HEK293 (cell line): ENCODE results near the gene FCER2.

Experiments
- MZF1 ChIP-seq: fragments of 450-650 bp; formaldehyde crosslinking; IDR thresholded peaks from 2 replicates; pipeline ENCODE4 v1.5.1; 2017; ENCODE audit warnings: missing biosample characterization, missing genetic modification characterization, borderline replicate concordance
- SALL2 ChIP-seq: fragments of 450-650 bp; formaldehyde crosslinking; IDR thresholded peaks from 2 replicates; pipeline ENCODE4 v1.5.0; 2017; ENCODE audit warnings: missing biosample characterization, mild to moderate bottlenecking, missing genetic modification characterization, borderline replicate concordance
- SCRT1 ChIP-seq: fragments of 450-650 bp; formaldehyde crosslinking; IDR thresholded peaks from 2 replicates; pipeline ENCODE4 v1.5.1; 2016; ENCODE audit warnings: missing biosample characterization, missing genetic modification characterization, borderline replicate concordance
- SP7 ChIP-seq: fragments of 450-650 bp; formaldehyde crosslinking; IDR thresholded peaks from 2 replicates; pipeline ENCODE4 v1.5.1; 2016; ENCODE audit warnings: missing biosample characterization, missing genetic modification characterization
- TCF7L2 ChIP-seq: IDR thresholded peaks from 2 replicates; pipeline ENCODE4 v1.6.1; 2011; ENCODE audit warnings: low read depth, mild to moderate bottlenecking, inconsistent platforms, low read length, moderate library complexity, borderline replicate concordance
- TRIM28 ChIP-seq: IDR thresholded peaks from 2 replicates; pipeline ENCODE4 v1.6.1; 2011; ENCODE audit warnings: low read length, control low read depth, borderline replicate concordance
- ZBTB17 ChIP-seq: fragments of 450-650 bp; formaldehyde crosslinking; IDR thresholded peaks from 2 replicates; pipeline ENCODE4 v1.5.1; 2016; ENCODE audit warnings: missing biosample characterization, missing genetic modification characterization
- ZBTB8A ChIP-seq: fragments of 450-650 bp; formaldehyde crosslinking; IDR thresholded peaks from 2 replicates; pipeline ENCODE4 v1.5.1; 2016; ENCODE audit warnings: missing biosample characterization, missing genetic modification characterization
- ZEB2 ChIP-seq: fragments of 450-650 bp; formaldehyde crosslinking; IDR thresholded peaks from 2 replicates; pipeline ENCODE4 v1.5.1; 2016; ENCODE audit warnings: missing biosample characterization, missing genetic modification characterization
- ZFHX2 ChIP-seq: fragments of 450-650 bp; formaldehyde crosslinking; conservative IDR thresholded peaks from 2 replicates; pipeline ENCODE4 v1.5.1; 2016; ENCODE audit warnings: missing biosample characterization, missing genetic modification characterization
- ZNF157 ChIP-seq: fragments of 450-650 bp; formaldehyde crosslinking; IDR thresholded peaks from 2 replicates; pipeline ENCODE4 v1.5.1; 2016; ENCODE audit warnings: missing biosample characterization, missing genetic modification characterization
- ZNF175 ChIP-seq: fragments of 450-650 bp; formaldehyde crosslinking; IDR thresholded peaks from 2 replicates; pipeline ENCODE4 v1.5.1; 2016; ENCODE audit warnings: missing biosample characterization, missing genetic modification characterization
- ZNF223 ChIP-seq: fragments of 450-650 bp; formaldehyde crosslinking; IDR thresholded peaks from 2 replicates; pipeline ENCODE4 v1.5.1; 2016; ENCODE audit warnings: missing biosample characterization, missing genetic modification characterization
- ZNF292 ChIP-seq: fragments of 450-650 bp; formaldehyde crosslinking; IDR thresholded peaks from 2 replicates; pipeline ENCODE4 v1.5.1; 2016; ENCODE audit warnings: low read depth, missing biosample characterization, missing genetic modification characterization, borderline replicate concordance
- ZNF311 ChIP-seq: fragments of 450-650 bp; formaldehyde crosslinking; IDR thresholded peaks from 2 replicates; pipeline ENCODE4 v1.5.1; 2017; ENCODE audit warnings: missing biosample characterization, missing genetic modification characterization, borderline replicate concordance
- ZNF366 ChIP-seq: fragments of 450-650 bp; formaldehyde crosslinking; conservative IDR thresholded peaks from 2 replicates; pipeline ENCODE4 v1.5.1; 2016; ENCODE audit warnings: missing biosample characterization, missing genetic modification characterization
- ZNF404 ChIP-seq: fragments of 450-650 bp; formaldehyde crosslinking; IDR thresholded peaks from 2 replicates; pipeline ENCODE4 v1.5.1; 2017; ENCODE audit warnings: missing biosample characterization, missing genetic modification characterization
- ZNF416 ChIP-seq: fragments of 450-650 bp; formaldehyde crosslinking; IDR thresholded peaks from 2 replicates; pipeline ENCODE4 v1.5.1; 2016; ENCODE audit warnings: missing biosample characterization, missing genetic modification characterization
- ZNF426 ChIP-seq: fragments of 450-650 bp; formaldehyde crosslinking; IDR thresholded peaks from 2 replicates; pipeline ENCODE4 v1.5.1; 2017; ENCODE audit warnings: missing biosample characterization, missing genetic modification characterization, mild to moderate bottlenecking, inconsistent platforms, moderate library complexity
- ZNF473 ChIP-seq: fragments of 450-650 bp; formaldehyde crosslinking; IDR thresholded peaks from 2 replicates; pipeline ENCODE4 v1.5.1; 2017; ENCODE audit warnings: missing biosample characterization, missing genetic modification characterization
- ZNF560 ChIP-seq: fragments of 450-650 bp; formaldehyde crosslinking; IDR thresholded peaks from 2 replicates; pipeline ENCODE4 v1.5.1; 2017; ENCODE audit warnings: missing biosample characterization, missing genetic modification characterization, borderline replicate concordance
- ZNF837 ChIP-seq: fragments of 450-650 bp; formaldehyde crosslinking; IDR thresholded peaks from 2 replicates; pipeline ENCODE4 v1.5.1; 2016; ENCODE audit warnings: missing biosample characterization, missing genetic modification characterization
- ZNF843 ChIP-seq: fragments of 450-650 bp; formaldehyde crosslinking; IDR thresholded peaks from 2 replicates; pipeline ENCODE4 v1.5.1; 2016; ENCODE audit warnings: missing biosample characterization, missing genetic modification characterization
- ZXDB ChIP-seq: fragments of 450-650 bp; formaldehyde crosslinking; IDR thresholded peaks from 2 replicates; pipeline ENCODE4 v1.5.1; 2016; ENCODE audit warnings: missing biosample characterization, missing genetic modification characterization
- TF ChIP-seq, protein P1 (sequence below): fragments of 450-650 bp; formaldehyde crosslinking; IDR thresholded peaks from 2 replicates; pipeline ENCODE4 v1.5.1; 2016; ENCODE audit warnings: missing biosample characterization, missing genetic modification characterization
- TF ChIP-seq, protein P2 (sequence below): fragments of 450-650 bp; formaldehyde crosslinking; IDR thresholded peaks from 2 replicates; pipeline ENCODE4 v1.5.1; 2016; ENCODE audit warnings: missing biosample characterization, missing genetic modification characterization, borderline replicate concordance
- TF ChIP-seq, protein P3 (sequence below): fragments of 450-650 bp; formaldehyde crosslinking; IDR thresholded peaks from 2 replicates; pipeline ENCODE4 v1.5.1; 2016; ENCODE audit warnings: missing biosample characterization, missing genetic modification characterization
- TF ChIP-seq, protein P4 (sequence below): fragments of 450-650 bp; formaldehyde crosslinking; IDR thresholded peaks from 2 replicates; pipeline ENCODE4 v1.5.1; 2016; ENCODE audit warnings: missing biosample characterization, missing genetic modification characterization, low read depth
- TF ChIP-seq, protein P5 (sequence below): sonication (generic); formaldehyde crosslinking; IDR thresholded peaks from 2 replicates; pipeline ENCODE4 v1.8.1; 2022; ENCODE audit warnings: mild to moderate bottlenecking, moderate library complexity, missing genetic modification reagents
- TF ChIP-seq, protein P6 (sequence below): fragments of 450-650 bp; formaldehyde crosslinking; IDR thresholded peaks from 2 replicates; pipeline ENCODE4 v1.5.1; 2016; ENCODE audit warnings: missing biosample characterization, missing genetic modification characterization

Gene FCER2

DNA sequence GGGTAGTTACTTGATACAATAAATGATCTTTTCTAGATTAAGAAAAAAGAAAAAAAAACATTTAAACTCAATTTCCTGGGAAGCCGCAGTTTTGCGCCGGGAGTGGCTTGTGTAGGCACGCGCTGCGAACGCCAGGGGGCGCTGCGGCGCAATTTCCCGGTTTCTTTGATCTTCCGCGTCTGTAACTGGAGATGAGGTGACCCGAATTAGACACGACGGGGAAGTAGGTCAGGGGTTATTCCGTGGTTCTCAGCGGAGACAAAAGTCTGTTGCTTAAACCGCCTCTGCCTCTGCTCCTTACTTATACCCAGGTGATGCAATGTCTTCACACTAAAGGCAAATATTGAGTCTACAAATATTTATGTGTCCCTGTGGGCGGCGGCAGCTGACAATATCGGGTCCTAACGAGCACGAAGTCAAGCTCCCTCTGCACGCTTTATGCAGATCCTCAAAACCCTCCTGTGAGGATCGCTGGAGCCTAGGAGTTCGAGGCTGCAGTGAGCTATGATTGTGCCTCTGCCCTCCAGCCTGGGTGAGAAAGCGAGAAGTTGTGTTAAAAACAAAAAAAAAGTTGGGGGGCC, 49.8 kb downstream of the FCER2 start (continued):
- TF ChIP-seq, protein P1, sequence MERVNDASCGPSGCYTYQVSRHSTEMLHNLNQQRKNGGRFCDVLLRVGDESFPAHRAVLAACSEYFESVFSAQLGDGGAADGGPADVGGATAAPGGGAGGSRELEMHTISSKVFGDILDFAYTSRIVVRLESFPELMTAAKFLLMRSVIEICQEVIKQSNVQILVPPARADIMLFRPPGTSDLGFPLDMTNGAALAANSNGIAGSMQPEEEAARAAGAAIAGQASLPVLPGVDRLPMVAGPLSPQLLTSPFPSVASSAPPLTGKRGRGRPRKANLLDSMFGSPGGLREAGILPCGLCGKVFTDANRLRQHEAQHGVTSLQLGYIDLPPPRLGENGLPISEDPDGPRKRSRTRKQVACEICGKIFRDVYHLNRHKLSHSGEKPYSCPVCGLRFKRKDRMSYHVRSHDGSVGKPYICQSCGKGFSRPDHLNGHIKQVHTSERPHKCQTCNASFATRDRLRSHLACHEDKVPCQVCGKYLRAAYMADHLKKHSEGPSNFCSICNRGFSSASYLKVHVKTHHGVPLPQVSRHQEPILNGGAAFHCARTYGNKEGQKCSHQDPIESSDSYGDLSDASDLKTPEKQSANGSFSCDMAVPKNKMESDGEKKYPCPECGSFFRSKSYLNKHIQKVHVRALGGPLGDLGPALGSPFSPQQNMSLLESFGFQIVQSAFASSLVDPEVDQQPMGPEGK: peak; percentile 63
- TF ChIP-seq ZNF311 (tag by site-specific recombination) (no peak), SALL2 (tag by site-specific recombination) (no peak), ZFHX2 (tag by site-specific recombination) (peak; percentile 77), ZNF560 (tag by site-specific recombination) (no peak), ZNF157 (tag by site-specific recombination) (no peak), ZNF473 (tag by site-specific recombination) (no peak), MZF1 (tag by site-specific recombination) (no peak), ZNF292 (tag by site-specific recombination) (no peak), ZNF843 (tag by site-specific recombination) (peak; percentile 52; the same call in 1 of the 2 replicates), ZBTB8A (tag by site-specific recombination) (peak; percentile 38; the same call in 1 of the 2 replicates), ZNF175 (tag by site-specific recombination) (no peak), TCF7L2 (peak; percentile 100), ZNF223 (tag by site-specific recombination) (no peak), ZNF366 (peak; percentile 67), ZXDB (tag by site-specific recombination) (peak; percentile 55; the same call in 1 of the 2 replicates), TRIM28 (0 out of 2 replicates have a peak, but pooled peaks have one; percentile 35), ZNF426 (no peak), ZNF404 (no peak), ZEB2 (tag by site-specific recombination) (peak; percentile 89), ZBTB17 (tag by site-specific recombination) (peak; percentile 58), ZNF837 (tag by site-specific recombination) (no peak), SP7 (tag by site-specific recombination) (peak; percentile 84), SCRT1 (tag by site-specific recombination) (0 out of 2 replicates have a peak, but pooled peaks have one; percentile 29), ZNF416 (tag by site-specific recombination) (no peak)
- TF ChIP-seq, protein P2, sequence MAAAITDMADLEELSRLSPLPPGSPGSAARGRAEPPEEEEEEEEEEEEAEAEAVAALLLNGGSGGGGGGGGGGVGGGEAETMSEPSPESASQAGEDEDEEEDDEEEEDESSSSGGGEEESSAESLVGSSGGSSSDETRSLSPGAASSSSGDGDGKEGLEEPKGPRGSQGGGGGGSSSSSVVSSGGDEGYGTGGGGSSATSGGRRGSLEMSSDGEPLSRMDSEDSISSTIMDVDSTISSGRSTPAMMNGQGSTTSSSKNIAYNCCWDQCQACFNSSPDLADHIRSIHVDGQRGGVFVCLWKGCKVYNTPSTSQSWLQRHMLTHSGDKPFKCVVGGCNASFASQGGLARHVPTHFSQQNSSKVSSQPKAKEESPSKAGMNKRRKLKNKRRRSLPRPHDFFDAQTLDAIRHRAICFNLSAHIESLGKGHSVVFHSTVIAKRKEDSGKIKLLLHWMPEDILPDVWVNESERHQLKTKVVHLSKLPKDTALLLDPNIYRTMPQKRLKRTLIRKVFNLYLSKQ (tag by site-specific recombination): no peak
- TF ChIP-seq, protein P3, sequence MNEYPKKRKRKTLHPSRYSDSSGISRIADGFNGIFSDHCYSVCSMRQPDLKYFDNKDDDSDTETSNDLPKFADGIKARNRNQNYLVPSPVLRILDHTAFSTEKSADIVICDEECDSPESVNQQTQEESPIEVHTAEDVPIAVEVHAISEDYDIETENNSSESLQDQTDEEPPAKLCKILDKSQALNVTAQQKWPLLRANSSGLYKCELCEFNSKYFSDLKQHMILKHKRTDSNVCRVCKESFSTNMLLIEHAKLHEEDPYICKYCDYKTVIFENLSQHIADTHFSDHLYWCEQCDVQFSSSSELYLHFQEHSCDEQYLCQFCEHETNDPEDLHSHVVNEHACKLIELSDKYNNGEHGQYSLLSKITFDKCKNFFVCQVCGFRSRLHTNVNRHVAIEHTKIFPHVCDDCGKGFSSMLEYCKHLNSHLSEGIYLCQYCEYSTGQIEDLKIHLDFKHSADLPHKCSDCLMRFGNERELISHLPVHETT (tag by site-specific recombination): peak; percentile 67; the same call in 1 of the 2 replicates
- TF ChIP-seq, protein P4, sequence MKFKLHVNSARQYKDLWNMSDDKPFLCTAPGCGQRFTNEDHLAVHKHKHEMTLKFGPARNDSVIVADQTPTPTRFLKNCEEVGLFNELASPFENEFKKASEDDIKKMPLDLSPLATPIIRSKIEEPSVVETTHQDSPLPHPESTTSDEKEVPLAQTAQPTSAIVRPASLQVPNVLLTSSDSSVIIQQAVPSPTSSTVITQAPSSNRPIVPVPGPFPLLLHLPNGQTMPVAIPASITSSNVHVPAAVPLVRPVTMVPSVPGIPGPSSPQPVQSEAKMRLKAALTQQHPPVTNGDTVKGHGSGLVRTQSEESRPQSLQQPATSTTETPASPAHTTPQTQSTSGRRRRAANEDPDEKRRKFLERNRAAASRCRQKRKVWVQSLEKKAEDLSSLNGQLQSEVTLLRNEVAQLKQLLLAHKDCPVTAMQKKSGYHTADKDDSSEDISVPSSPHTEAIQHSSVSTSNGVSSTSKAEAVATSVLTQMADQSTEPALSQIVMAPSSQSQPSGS (tag by site-specific recombination): no peak
- TF ChIP-seq, protein P5, sequence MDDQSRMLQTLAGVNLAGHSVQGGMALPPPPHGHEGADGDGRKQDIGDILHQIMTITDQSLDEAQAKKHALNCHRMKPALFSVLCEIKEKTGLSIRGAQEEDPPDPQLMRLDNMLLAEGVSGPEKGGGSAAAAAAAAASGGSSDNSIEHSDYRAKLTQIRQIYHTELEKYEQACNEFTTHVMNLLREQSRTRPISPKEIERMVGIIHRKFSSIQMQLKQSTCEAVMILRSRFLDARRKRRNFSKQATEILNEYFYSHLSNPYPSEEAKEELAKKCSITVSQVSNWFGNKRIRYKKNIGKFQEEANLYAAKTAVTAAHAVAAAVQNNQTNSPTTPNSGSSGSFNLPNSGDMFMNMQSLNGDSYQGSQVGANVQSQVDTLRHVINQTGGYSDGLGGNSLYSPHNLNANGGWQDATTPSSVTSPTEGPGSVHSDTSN (CRISPR knock-in tag): no peak
- TF ChIP-seq, protein P6, sequence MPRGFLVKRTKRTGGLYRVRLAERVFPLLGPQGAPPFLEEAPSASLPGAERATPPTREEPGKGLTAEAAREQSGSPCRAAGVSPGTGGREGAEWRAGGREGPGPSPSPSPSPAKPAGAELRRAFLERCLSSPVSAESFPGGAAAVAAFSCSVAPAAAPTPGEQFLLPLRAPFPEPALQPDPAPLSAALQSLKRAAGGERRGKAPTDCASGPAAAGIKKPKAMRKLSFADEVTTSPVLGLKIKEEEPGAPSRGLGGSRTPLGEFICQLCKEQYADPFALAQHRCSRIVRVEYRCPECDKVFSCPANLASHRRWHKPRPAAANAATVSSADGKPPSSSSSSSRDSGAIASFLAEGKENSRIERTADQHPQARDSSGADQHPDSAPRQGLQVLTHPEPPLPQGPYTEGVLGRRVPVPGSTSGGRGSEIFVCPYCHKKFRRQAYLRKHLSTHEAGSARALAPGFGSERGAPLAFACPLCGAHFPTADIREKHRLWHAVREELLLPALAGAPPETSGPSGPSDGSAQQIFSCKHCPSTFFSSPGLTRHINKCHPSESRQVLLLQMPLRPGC (tag by site-specific recombination): no peak
